Activated T-cell treated with anti-CD3 and anti-CD28 coated beads, Interleukin-2, amount 50 U/mL, for 24 hours (primary cell): Measurements from ENCODE around the gene HECA.

Source experiments
- DNase-seq: peaks from one replicate; pipeline ENCODE4 v3.0.0-alpha.2; 2020
- H3K27ac Mint-ChIP-seq: 2 replicates; pipeline ENCODE4 v1.8.0; 2020; ENCODE audit warnings: mild to moderate bottlenecking, mixed read lengths
- H3K27me3 Mint-ChIP-seq: 2 replicates; pipeline ENCODE4 v1.8.0; 2020; ENCODE audit warnings: mixed read lengths
- H3K36me3 Mint-ChIP-seq: 2 replicates; pipeline ENCODE4 v1.8.0; 2020; ENCODE audit warnings: low read depth, mixed read lengths
- H3K4me1 Mint-ChIP-seq: 2 replicates; pipeline ENCODE4 v1.8.0; 2020; ENCODE audit warnings: low read depth, mixed read lengths
- H3K4me3 Mint-ChIP-seq: 2 replicates; pipeline ENCODE4 v1.8.0; 2020; ENCODE audit warnings: mild to moderate bottlenecking, moderate library complexity, mixed read lengths
- H3K9me3 Mint-ChIP-seq: 2 replicates; pipeline ENCODE4 v1.8.0; 2020; ENCODE audit warnings: mixed read lengths

HECA gene

DNA sequence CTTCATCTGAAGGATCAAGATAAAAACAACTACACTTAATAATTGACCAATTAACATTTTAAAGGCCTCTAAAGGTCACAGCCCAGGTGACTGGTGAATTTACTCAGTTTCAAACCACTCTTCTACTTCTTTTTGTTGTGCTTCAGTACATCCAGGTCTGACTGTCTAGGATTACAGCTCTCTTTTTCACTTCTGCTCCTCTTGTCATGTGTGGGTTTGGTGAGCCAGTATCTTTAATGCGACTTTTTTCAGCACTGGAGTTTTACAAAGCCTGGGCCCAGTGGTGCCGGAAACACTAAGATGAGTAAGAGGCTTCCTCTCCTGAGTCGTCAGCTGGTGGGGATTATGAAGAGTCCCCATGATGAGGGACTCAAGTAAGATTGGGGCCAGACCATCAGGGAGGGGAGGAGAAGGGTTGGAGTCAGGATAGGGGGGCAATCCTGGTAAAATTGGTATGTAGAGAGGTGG is 27.0 kb downstream of the HECA start:
- Mint-ChIP-seq H3K27me3 (no peaks in the 10 kb centered on the region), H3K27ac (peak overlapping the region; percentile 97), H3K4me1 (peaks cover 92% of the 10 kb centered on the region), H3K4me3 (peak overlapping the region; percentile 60), H3K9me3 (peaks cover 2% of the 10 kb centered on the region), H3K36me3 (peaks cover 78% of the 10 kb centered on the region)
- peak; percentile 72 for DNase-seq

DNA sequence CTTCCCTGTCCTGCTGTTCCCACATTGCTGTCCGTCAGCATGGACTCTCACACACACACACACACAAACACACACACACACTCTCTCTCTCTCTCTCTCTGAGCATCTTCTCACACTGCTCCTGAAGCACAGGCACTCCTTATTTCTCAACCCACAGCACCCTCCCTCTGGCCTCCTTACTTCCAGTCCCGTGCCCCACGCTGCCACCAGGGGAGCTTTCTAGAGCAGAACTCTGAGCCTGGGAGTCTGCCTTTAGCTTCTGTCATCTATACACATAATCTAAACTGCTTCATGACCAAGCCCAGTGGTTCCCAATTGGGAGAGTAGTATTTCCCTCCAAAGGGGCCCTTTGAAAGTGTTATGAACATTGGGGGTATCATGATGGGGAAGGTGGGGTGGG is 29.1 kb downstream of the HECA start:
- H3K27me3 Mint-ChIP-seq, result no peaks in the 10 kb centered on the region
- DNase-seq, result no peak
- H3K36me3 Mint-ChIP-seq, result peaks cover 81% of the 10 kb centered on the region
- H3K4me3 Mint-ChIP-seq, result no peak overlapping the region
- peak overlapping the region; percentile 97 for H3K27ac Mint-ChIP-seq
- peaks cover 96% of the 10 kb centered on the region for H3K4me1 Mint-ChIP-seq
- H3K9me3 Mint-ChIP-seq, result no peaks in the 10 kb centered on the region

DNA sequence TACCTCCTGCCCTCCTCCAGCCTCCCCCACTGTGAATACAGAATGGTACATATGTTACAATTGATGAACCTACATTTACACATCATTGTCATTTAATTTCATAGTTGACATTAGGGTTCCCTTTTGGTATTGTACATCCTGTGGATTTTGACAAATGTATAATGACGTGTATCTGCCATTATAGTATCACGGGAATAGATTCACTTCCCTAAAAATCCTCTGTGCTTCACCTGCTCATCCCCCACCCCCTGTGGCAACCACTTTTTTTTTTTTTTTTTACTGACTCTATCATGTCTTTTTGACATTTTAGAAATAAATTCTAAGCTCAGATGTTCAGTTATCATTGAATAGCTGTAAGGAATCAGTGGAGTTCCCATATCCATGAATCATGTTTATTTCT is 30.4 kb downstream of the HECA start:
- no peak overlapping the region for H3K4me3 Mint-ChIP-seq
- H3K4me1 Mint-ChIP-seq, result peaks cover 96% of the 10 kb centered on the region
- H3K27me3 Mint-ChIP-seq, result no peaks in the 10 kb centered on the region
- DNase-seq, result no peak
- H3K27ac Mint-ChIP-seq, result peak overlapping the region; percentile 97
- H3K36me3 Mint-ChIP-seq, result peaks cover 82% of the 10 kb centered on the region
- no peaks in the 10 kb centered on the region for H3K9me3 Mint-ChIP-seq

DNA sequence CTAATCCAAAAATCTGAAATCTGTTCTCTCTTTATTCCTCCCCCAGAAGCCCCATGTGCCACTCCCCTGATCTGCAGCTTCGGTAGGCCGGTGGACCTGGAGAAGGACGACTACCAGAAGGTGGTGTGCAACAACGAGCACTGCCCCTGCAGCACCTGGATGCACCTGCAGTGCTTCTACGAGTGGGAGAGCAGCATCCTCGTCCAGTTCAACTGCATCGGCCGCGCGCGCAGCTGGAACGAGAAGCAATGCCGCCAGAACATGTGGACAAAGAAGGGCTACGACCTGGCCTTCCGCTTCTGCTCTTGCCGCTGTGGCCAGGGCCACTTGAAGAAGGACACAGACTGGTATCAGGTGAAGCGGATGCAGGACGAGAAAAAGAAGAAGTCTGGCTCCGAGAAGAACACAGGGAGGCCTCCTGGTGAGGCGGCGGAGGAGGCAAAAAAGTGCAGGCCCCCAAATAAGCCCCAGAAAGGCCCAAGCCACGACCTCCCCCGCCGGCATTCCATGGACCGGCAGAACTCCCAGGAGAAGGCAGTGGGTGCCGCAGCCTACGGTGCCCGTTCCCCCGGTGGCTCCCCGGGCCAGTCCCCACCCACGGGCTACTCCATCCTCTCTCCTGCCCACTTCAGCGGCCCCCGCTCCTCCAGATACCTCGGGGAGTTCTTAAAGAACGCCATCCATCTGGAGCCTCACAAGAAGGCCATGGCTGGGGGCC is 31.5 kb downstream of the HECA start:
- Mint-ChIP-seq H3K4me1 (peaks cover 96% of the 10 kb centered on the region), H3K27me3 (no peaks in the 10 kb centered on the region), H3K36me3 (peaks cover 89% of the 10 kb centered on the region), H3K27ac (peak overlapping the region; percentile 53), H3K9me3 (no peaks in the 10 kb centered on the region), H3K4me3 (no peak overlapping the region)
- DNase-seq, result no peak

DNA sequence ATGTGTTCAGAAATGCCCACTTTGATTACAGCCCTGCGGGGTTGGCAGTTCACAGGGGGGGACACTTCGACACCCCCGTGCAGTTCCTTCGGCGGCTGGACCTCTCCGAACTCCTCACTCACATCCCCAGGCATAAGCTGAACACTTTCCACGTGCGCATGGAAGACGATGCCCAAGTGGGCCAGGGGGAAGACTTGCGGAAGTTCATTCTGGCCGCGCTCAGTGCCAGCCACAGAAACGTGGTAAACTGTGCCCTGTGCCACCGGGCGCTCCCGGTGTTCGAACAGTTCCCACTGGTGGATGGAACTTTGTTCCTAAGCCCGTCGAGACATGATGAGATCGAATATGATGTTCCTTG is 32.1 kb downstream of the HECA start:
- H3K36me3 Mint-ChIP-seq, result peaks cover 91% of the 10 kb centered on the region
- DNase-seq, result no peak
- no peak overlapping the region for H3K4me3 Mint-ChIP-seq
- H3K27me3 Mint-ChIP-seq, result no peaks in the 10 kb centered on the region
- H3K27ac Mint-ChIP-seq, result peak overlapping the region; percentile 53
- peaks cover 94% of the 10 kb centered on the region for H3K4me1 Mint-ChIP-seq
- H3K9me3 Mint-ChIP-seq, result no peaks in the 10 kb centered on the region

DNA sequence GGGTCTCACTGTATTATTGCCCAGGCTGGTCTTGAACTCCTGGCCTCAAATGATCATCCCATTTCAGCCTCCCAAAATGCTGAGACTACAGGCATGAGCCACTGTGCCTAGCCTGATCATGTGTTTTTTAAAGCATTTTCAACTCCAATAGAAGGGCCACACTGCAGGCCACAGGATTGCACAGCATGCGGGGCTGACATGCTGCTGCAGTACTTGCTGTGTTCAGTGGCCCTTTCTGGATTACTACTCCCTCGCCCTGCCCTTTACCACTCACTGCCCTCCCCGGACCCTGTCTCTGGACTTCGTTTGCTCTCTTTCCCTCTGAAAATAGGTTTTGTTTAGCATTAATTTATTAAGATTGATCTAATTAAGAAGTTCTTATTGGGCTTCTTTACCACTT is 37.3 kb downstream of the HECA start:
- no peaks in the 10 kb centered on the region for H3K27me3 Mint-ChIP-seq
- no peak for DNase-seq
- peaks cover 93% of the 10 kb centered on the region for H3K4me1 Mint-ChIP-seq
- no peaks in the 10 kb centered on the region for H3K9me3 Mint-ChIP-seq
- H3K4me3 Mint-ChIP-seq, result peak overlapping the region; percentile 51
- peak overlapping the region; percentile 93 for H3K27ac Mint-ChIP-seq
- H3K36me3 Mint-ChIP-seq, result peaks cover 91% of the 10 kb centered on the region

DNA sequence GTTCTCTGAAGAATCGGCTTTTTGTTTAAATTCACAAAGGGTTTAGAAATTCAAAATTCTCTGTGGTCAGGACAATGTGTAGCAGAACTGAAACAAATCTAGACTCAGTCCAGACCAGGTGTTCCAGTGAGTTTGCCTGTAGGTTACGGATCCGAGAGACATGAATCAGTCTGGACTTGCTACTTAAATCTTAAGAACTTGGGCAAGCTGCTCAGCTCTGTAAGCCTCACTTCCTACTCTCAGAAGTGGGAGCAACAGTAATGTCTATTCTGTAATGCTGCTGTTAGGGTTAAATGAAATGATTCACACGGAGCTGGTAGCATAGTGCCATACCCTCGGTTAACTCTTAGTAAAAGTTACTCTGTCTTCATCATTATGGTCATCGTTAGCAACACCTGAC is 37.7 kb downstream of the HECA start:
- Mint-ChIP-seq H3K4me3 (peak overlapping the region; percentile 51), H3K27ac (peak overlapping the region; percentile 93), H3K36me3 (peaks cover 91% of the 10 kb centered on the region), H3K4me1 (peaks cover 93% of the 10 kb centered on the region), H3K9me3 (no peaks in the 10 kb centered on the region), H3K27me3 (no peaks in the 10 kb centered on the region)
- no peak for DNase-seq

DNA sequence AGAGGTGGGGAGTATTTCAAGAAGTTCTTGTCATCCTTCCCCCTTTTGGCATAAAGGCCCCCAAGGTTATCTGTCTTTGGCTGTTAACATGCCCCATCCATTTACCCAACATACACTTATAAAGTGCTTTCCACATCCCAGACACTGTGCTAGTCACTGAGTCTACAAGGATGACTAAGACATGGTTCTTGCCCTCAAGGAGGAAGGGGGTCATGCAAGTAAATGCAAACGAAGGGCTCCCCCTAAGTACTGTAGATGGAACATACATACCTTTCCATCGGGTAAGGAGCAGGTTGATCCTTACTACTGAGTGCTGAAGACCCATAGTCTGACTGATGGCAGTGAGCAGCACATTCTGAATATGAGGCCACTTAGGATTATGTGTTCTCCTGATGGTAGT is 38.3 kb downstream of the HECA start:
- Mint-ChIP-seq H3K4me1 (peaks cover 93% of the 10 kb centered on the region), H3K9me3 (no peaks in the 10 kb centered on the region), H3K27me3 (no peaks in the 10 kb centered on the region), H3K27ac (peak overlapping the region; percentile 93), H3K36me3 (peaks cover 91% of the 10 kb centered on the region), H3K4me3 (peak overlapping the region; percentile 42)
- DNase-seq, result no peak

DNA sequence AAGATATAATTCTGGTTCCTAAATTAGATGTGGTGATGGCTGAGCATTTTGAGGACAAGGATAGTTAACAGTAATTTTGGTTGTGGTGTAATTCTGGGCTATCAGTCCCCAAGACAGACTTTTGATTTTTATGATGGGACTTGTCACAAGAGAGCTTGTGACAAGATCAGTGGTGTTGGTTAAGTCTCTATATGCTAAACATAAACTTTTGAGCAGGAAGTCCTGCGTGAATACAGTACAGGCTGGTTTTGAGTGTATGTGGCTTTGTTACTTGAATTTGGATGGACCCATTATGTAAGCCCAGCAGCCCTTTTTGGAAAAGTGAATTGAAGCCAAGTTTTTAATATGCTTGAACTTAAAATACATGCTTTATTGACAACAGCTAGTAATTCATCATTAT is 38.9 kb downstream of the HECA start:
- peak overlapping the region; percentile 93 for H3K27ac Mint-ChIP-seq
- no peak for DNase-seq
- no peak overlapping the region for H3K4me3 Mint-ChIP-seq
- H3K27me3 Mint-ChIP-seq, result no peaks in the 10 kb centered on the region
- peaks cover 93% of the 10 kb centered on the region for H3K4me1 Mint-ChIP-seq
- no peaks in the 10 kb centered on the region for H3K9me3 Mint-ChIP-seq
- H3K36me3 Mint-ChIP-seq, result peaks cover 91% of the 10 kb centered on the region

DNA sequence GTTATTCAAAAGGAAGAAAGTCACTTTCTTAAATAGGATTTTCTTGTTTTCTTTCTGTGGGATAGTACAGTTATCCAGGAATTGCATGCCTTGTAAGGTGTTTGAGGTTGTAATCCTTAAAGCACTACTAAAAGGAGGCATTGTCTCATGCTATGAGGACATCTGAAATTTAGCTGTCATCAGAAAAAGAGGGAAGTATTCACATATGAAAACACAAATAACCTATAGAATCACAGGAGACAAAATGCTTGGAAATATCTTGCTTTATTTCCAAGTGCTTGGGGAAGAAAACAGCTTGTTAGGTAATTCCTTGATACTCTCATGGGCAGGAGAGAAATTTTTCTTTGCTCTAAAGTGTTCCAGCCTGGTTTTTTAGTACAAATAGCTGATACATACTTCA is 40.1 kb downstream of the HECA start:
- H3K4me3 Mint-ChIP-seq, result no peak overlapping the region
- H3K4me1 Mint-ChIP-seq, result peaks cover 91% of the 10 kb centered on the region
- H3K27ac Mint-ChIP-seq, result peak overlapping the region; percentile 91
- H3K36me3 Mint-ChIP-seq, result peaks cover 90% of the 10 kb centered on the region
- no peak for DNase-seq
- H3K9me3 Mint-ChIP-seq, result no peaks in the 10 kb centered on the region
- H3K27me3 Mint-ChIP-seq, result no peaks in the 10 kb centered on the region

DNA sequence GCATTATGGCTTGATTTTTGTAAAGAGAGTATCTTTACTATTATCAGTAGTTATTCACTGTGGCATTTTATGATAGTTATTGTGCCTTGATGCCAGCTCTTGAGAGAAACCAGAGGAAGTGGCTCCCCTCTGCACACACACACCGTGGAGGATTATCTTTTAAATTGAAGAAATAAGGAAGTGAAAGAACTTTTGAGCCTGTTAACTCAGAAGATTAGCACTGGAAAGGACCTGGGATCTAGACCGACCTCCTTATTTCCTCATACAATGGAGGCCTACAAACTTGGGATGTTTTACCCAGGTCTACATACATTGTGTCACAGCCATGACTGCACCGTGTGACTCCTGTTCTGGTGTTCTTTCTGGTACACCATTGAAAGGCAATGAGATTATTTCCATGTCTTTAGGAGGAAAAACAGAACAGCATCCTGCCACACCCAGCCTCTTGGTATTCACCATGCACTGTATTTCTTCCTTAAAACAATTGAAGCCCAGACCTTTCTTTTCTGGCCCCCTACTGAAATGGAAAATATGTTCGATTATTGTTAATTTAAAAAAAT is 40.6 kb downstream of the HECA start:
- peak overlapping the region; percentile 91 for H3K27ac Mint-ChIP-seq
- H3K9me3 Mint-ChIP-seq, result no peaks in the 10 kb centered on the region
- peaks cover 90% of the 10 kb centered on the region for H3K36me3 Mint-ChIP-seq
- peak overlapping the region; percentile 62 for H3K4me3 Mint-ChIP-seq
- no peaks in the 10 kb centered on the region for H3K27me3 Mint-ChIP-seq
- H3K4me1 Mint-ChIP-seq, result peaks cover 91% of the 10 kb centered on the region
- no peak for DNase-seq

DNA sequence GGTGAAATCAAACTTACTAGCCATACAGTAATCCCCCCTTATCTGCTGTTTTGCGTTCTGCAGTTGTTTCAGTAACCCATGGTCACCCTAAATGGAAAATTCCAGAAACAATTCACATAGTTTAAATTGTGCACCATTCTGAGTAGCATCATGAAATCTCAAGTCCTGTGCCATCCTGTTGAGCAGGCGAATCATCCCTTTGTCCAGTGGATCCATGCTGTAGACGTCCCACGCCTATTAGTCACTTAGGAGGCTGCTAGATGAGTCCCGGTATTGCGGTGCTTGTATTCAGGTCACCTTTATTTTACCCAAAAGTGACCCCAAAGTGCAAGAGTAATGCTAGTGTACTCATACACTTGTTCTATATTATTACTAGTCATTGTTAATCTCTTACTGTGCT is 46.4 kb downstream of the HECA start:
- Mint-ChIP-seq H3K4me3 (no peak overlapping the region), H3K4me1 (peaks cover 83% of the 10 kb centered on the region), H3K9me3 (peaks cover 2% of the 10 kb centered on the region), H3K27me3 (no peaks in the 10 kb centered on the region), H3K27ac (no peak overlapping the region), H3K36me3 (peaks cover 82% of the 10 kb centered on the region)
- DNase-seq, result no peak

DNA sequence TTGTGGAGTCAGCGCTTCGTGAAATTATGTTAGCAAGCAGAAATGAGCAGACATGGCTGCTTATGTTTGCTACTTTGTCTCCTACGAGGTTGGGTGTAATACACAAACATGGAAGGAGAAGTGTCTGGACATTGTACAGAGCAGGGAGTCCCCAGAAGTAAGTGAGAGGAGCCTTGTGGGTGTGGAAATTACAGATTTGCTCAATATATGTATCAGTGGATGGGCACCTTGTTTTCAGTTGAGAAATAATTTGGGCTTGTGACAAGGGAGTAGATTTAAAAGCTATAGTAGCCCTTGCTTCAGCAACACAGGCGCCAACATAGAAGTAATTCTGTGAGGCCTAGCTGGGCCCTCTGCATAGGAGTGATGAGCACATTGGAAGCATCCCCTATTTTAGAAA is 49.2 kb downstream of the HECA start:
- DNase-seq, result no peak
- H3K27ac Mint-ChIP-seq, result peak overlapping the region; percentile 76
- H3K4me1 Mint-ChIP-seq, result peaks cover 73% of the 10 kb centered on the region
- H3K9me3 Mint-ChIP-seq, result peaks cover 6% of the 10 kb centered on the region
- no peak overlapping the region for H3K4me3 Mint-ChIP-seq
- H3K27me3 Mint-ChIP-seq, result no peaks in the 10 kb centered on the region
- peaks cover 59% of the 10 kb centered on the region for H3K36me3 Mint-ChIP-seq

DNA sequence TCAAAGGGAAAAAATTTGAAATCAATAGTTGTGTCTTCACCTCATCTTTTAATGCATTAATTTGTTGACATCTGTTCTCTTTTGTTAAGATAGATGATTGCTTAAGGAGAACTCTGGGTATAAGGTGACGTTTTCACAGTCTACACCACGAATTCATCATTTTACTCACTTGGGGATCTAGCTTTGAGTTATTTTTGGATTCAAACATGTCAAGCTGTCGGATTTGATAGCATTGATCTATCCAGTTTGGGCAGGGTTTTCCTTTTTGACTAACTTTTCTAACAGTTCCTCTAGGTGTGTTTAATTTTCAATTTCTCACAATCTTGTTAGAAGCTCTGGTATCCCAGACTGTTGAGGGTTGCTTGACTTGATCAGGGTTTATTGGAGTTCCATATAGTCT is 49.6 kb downstream of the HECA start:
- peaks cover 55% of the 10 kb centered on the region for H3K36me3 Mint-ChIP-seq
- no peak overlapping the region for H3K4me3 Mint-ChIP-seq
- DNase-seq, result no peak
- peaks cover 69% of the 10 kb centered on the region for H3K4me1 Mint-ChIP-seq
- H3K27ac Mint-ChIP-seq, result peak overlapping the region; percentile 76
- H3K9me3 Mint-ChIP-seq, result peaks cover 6% of the 10 kb centered on the region
- H3K27me3 Mint-ChIP-seq, result no peaks in the 10 kb centered on the region

DNA sequence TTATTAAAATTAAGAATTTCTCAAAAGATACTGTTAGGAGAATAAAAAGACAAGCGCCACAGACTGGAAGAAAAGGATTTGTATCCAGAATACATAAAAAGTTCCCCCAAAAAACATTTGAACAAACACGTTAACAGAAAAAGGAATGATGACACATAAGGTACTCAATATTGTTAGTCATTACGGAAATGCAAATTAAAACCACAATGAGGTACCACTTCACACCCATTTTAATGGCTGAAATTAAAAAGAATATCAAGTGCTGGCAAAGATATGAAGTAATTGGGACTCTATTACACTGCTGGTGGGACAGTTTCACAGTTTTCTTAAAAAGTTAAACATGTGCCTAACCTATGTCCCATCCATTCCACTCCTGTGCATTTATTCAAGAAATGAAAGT is 51.4 kb downstream of the HECA start:
- H3K36me3 Mint-ChIP-seq, result peaks cover 38% of the 10 kb centered on the region
- H3K4me1 Mint-ChIP-seq, result peaks cover 55% of the 10 kb centered on the region
- peak overlapping the region; percentile 76 for H3K27ac Mint-ChIP-seq
- H3K4me3 Mint-ChIP-seq, result peak overlapping the region; percentile 28
- H3K27me3 Mint-ChIP-seq, result no peaks in the 10 kb centered on the region
- DNase-seq, result no peak
- H3K9me3 Mint-ChIP-seq, result peaks cover 6% of the 10 kb centered on the region
